WERI-Rb-1 (cell line): Measurements from ENCODE around the gene ERVW-1.

Experiments used
- DNase-seq: peaks from one replicate; pipeline ENCODE4 v3.0.0-alpha.2; 2020
- H3K27ac ChIP-seq: fragments of 250-450 bp; sonication (Bioruptor Pico); 2 replicates; pipeline ENCODE4 v1.5.1; 2020; ENCODE audit warnings: mild to moderate bottlenecking, moderate library complexity
- H3K27me3 ChIP-seq: fragments of 250-450 bp; sonication (Bioruptor Pico); 2 replicates; pipeline ENCODE4 v1.5.1; 2021; ENCODE audit warnings: mild to moderate bottlenecking, low read depth, moderate library complexity; ENCODE audit not compliant: insufficient read depth, severe bottlenecking
- H3K36me3 ChIP-seq: fragments of 250-450 bp; sonication (Bioruptor Pico); 2 replicates; pipeline ENCODE4 v1.5.1; 2020; ENCODE audit warnings: mild to moderate bottlenecking, moderate library complexity
- H3K4me3 ChIP-seq: 2 replicates; pipeline ENCODE4 v1.5.1; 2011; ENCODE audit warnings: low read depth, mild to moderate bottlenecking, control low read depth, low read length
- H3K9me3 ChIP-seq: fragments of 250-450 bp; sonication (Bioruptor Pico); 2 replicates; pipeline ENCODE4 v1.5.1; 2021; ENCODE audit warnings: mild to moderate bottlenecking, moderate library complexity; ENCODE audit not compliant: severe bottlenecking
- TF ChIP-seq, protein P1 (sequence below): IDR thresholded peaks from 2 replicates; pipeline ENCODE4 v1.5.1; 2011; ENCODE audit warnings: low read depth, mild to moderate bottlenecking, control low read depth, inconsistent platforms, low read length

ERVW-1 gene

DNA sequence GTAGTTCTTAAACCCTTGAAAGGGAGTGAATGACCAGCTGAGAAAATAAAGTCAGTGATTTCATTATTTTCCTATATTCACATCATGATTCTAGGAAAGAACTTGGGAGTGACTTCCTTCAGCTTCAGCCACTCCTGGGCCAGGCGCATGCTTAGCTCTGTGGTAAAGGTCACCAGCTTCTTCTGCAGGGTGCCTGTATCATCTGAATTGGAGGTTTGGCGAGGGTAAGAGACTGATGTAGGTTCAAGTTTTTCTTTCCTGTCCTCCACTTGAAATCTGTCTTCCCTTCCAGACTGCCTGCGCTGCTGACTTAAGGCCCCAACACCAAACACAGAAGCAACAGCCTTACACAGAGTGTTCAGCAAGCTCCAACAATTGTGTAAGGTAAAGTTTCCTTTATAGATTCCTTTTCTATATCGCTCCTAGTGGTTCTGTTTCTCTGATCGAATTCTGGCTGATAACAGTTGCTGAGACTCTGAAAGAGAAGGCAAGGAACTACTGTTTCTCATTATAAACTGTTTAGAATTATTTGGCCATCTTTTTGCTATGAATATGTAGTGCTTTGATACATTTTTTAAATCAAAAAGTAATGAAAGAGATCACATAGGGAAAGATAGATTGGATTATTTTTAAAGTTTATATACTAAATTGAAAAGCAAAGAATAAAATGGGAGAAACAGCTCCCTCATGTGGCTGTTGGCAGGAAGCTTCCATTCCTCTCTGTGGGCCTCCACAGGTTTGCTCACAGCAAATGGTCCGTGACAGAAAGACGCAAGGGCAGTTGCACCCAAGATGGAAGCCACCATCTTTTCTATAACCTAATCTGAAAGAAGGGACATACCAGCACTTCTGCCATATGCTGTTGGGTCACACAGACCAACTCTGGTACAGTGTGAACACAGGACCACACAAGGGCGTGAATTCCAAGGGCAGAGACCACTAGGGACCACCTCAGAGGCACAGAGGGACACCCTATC, 16.4 kb downstream of the ERVW-1 start:
- H3K27ac ChIP-seq: no peak overlapping the region
- TF ChIP-seq, protein P1, sequence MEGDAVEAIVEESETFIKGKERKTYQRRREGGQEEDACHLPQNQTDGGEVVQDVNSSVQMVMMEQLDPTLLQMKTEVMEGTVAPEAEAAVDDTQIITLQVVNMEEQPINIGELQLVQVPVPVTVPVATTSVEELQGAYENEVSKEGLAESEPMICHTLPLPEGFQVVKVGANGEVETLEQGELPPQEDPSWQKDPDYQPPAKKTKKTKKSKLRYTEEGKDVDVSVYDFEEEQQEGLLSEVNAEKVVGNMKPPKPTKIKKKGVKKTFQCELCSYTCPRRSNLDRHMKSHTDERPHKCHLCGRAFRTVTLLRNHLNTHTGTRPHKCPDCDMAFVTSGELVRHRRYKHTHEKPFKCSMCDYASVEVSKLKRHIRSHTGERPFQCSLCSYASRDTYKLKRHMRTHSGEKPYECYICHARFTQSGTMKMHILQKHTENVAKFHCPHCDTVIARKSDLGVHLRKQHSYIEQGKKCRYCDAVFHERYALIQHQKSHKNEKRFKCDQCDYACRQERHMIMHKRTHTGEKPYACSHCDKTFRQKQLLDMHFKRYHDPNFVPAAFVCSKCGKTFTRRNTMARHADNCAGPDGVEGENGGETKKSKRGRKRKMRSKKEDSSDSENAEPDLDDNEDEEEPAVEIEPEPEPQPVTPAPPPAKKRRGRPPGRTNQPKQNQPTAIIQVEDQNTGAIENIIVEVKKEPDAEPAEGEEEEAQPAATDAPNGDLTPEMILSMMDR: peak; percentile 72
- DNase-seq: peak; percentile 42
- peaks cover 18% of the 10 kb centered on the region for H3K36me3 ChIP-seq
- H3K9me3 ChIP-seq: no peaks in the 10 kb centered on the region
- no peak overlapping the region for H3K4me3 ChIP-seq
- no peaks in the 10 kb centered on the region for H3K27me3 ChIP-seq

DNA sequence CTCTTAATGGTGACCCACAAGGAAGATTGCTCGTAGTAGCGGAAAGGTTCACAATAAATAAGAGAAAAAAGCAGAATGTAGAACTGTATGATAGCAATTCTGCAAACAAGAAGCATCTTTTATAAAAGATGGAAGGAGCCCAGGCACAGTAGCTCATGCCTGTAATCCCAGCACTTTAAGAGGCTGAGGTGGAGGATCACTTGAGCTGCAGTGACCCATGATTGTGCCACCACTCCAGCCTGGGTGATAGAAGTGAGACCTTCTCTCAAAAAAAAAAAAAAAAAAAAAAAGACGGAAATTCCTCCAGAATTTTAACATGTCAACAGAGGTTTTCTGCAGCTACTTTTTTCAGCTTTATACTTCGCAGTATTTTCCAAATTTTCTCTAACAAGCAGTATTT, 17.2 kb downstream of the ERVW-1 start:
- Histone ChIP-seq H3K27me3 (no peaks in the 10 kb centered on the region), H3K4me3 (no peak overlapping the region), H3K27ac (no peak overlapping the region), H3K9me3 (no peaks in the 10 kb centered on the region), H3K36me3 (peaks cover 26% of the 10 kb centered on the region)
- TF ChIP-seq, protein P1: no peak
- no peak for DNase-seq

DNA sequence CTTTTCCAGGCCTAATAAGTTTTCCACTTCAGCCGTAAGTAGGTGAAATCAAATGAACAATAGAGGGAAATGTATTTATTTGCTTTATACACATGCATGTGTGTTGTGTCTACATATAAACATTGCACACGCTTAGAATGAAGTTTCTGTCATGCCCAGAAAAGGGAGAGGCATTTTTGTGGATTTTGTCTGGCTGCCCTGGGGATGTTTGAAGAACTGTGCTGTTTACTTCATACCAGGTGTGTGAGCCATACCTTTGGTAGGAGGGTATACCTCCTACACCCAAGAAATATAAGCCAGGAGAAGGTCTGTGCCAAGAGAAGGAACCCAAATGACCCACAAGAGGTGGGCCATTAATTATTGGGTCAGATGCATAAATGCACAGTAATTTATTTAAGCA, 17.6 kb downstream of the ERVW-1 start:
- no peak for DNase-seq
- no peaks in the 10 kb centered on the region for H3K27me3 ChIP-seq
- H3K4me3 ChIP-seq: no peak overlapping the region
- H3K27ac ChIP-seq: no peak overlapping the region
- H3K36me3 ChIP-seq: peaks cover 30% of the 10 kb centered on the region
- TF ChIP-seq, protein P1: no peak
- H3K9me3 ChIP-seq: no peaks in the 10 kb centered on the region

DNA sequence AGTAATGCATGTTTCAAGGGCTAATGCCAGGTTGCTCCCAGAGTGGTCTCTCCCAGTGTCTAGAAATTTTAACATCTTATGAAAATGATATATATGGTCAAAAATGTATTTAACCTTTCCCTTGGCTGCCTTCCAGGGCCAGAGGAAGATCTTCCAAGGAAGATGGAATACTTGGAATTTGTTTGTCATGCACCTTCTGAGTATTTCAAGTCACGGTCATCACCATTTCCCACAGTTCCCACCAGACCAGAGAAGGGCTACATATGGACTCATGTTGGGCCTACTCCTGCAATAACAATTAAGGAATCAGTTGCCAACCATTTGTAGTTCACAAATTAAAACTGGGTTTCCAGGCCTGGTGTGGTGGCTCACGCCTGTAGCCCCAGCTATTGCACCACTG, 21.5 kb downstream of the ERVW-1 start:
- TF ChIP-seq, protein P1: no peak
- Histone ChIP-seq H3K36me3 (peaks cover 68% of the 10 kb centered on the region), H3K4me3 (no peak overlapping the region), H3K27me3 (no peaks in the 10 kb centered on the region), H3K9me3 (no peaks in the 10 kb centered on the region), H3K27ac (no peak overlapping the region)
- no peak for DNase-seq

- no peak overlapping the region for H3K27ac ChIP-seq
- DNase-seq: no peak
- H3K36me3 ChIP-seq: peaks cover 84% of the 10 kb centered on the region
- no peaks in the 10 kb centered on the region for H3K9me3 ChIP-seq
- H3K4me3 ChIP-seq: no peak overlapping the region
- TF ChIP-seq, protein P1: no peak
- H3K27me3 ChIP-seq: no peaks in the 10 kb centered on the region
Observed at GRCh38 chr7:92451645-92452044, 26.1 kb downstream of the ERVW-1 start.
